HEK293T (cell line): ENCODE data around the gene PLA2G6.

Experiments
- CTCF ChIA-PET: fragments of 350-600 bp; formaldehyde crosslinking; extraction: SDS; loops from one replicate; lab custom pipeline; 2021; ENCODE audit warnings: antibody characterized with exemption, inconsistent platforms; lab: Yijun Ruan, JAX
- POLR2A ChIA-PET: fragments of 350-600 bp; formaldehyde crosslinking; extraction: SDS; loops from one replicate; lab custom pipeline; 2020; ENCODE audit warnings: antibody characterized with exemption, inconsistent platforms; lab: Yijun Ruan, JAX
- DNase-seq: peaks from one replicate; pipeline ENCODE4 v3.0.0; 2012; ENCODE audit warnings: mixed read lengths; ENCODE audit errors: extremely low spot score
- ARNT ChIP-seq: fragments of 450-650 bp; IDR thresholded peaks from 2 replicates; pipeline ENCODE4 v1.6.1; 2017; ENCODE audit warnings: mild to moderate bottlenecking
- BHLHE40 ChIP-seq: fragments of 450-650 bp; IDR thresholded peaks from 2 replicates; pipeline ENCODE4 v1.6.1; 2016; ENCODE audit warnings: mild to moderate bottlenecking, moderate library complexity, borderline replicate concordance
- CTBP1 ChIP-seq: fragments of 450-650 bp; IDR thresholded peaks from 2 replicates; pipeline ENCODE4 v1.6.1; 2016; ENCODE audit warnings: borderline replicate concordance
- ELF4 ChIP-seq: fragments of 450-650 bp; IDR thresholded peaks from 2 replicates; pipeline ENCODE4 v1.6.1; 2017; ENCODE audit warnings: antibody characterized with exemption
- FOXA1 ChIP-seq: fragments of 450-650 bp; IDR thresholded peaks from 2 replicates; pipeline ENCODE4 v1.6.1; 2016; ENCODE audit warnings: mild to moderate bottlenecking
- FOXK2 ChIP-seq: fragments of 450-650 bp; IDR thresholded peaks from 2 replicates; pipeline ENCODE4 v1.6.1; 2016; ENCODE audit warnings: mild to moderate bottlenecking
- FOXM1 ChIP-seq: fragments of 450-650 bp; IDR thresholded peaks from 2 replicates; pipeline ENCODE4 v1.6.1; 2017; ENCODE audit warnings: mild to moderate bottlenecking, borderline replicate concordance
- HDGF ChIP-seq: fragments of 450-650 bp; IDR thresholded peaks from 2 replicates; pipeline ENCODE4 v1.6.1; 2017; ENCODE audit warnings: antibody characterized with exemption, borderline replicate concordance
- L3MBTL2 ChIP-seq: fragments of 450-650 bp; conservative IDR thresholded peaks from 2 replicates; pipeline ENCODE4 v1.6.1; 2016; ENCODE audit warnings: mild to moderate bottlenecking
- LEF1 ChIP-seq: fragments of 450-650 bp; IDR thresholded peaks from 2 replicates; pipeline ENCODE4 v1.6.1; 2017; ENCODE audit warnings: mild to moderate bottlenecking, borderline replicate concordance
- NFRKB ChIP-seq: fragments of 450-650 bp; IDR thresholded peaks from 2 replicates; pipeline ENCODE4 v1.6.1; 2016; ENCODE audit warnings: mild to moderate bottlenecking, moderate library complexity
- SP1 ChIP-seq: fragments of 450-650 bp; IDR thresholded peaks from 2 replicates; pipeline ENCODE4 v1.6.1; 2017
- SUZ12 ChIP-seq: fragments of 450-650 bp; IDR thresholded peaks from 2 replicates; pipeline ENCODE4 v1.6.1; 2016; ENCODE audit warnings: mild to moderate bottlenecking
- TARDBP ChIP-seq: fragments of 450-650 bp; IDR thresholded peaks from 2 replicates; pipeline ENCODE4 v1.6.1; 2016
- ZNF384 ChIP-seq: fragments of 450-650 bp; IDR thresholded peaks from 2 replicates; pipeline ENCODE4 v1.6.1; 2016
- TF ChIP-seq, protein P1 (sequence below): fragments of 450-650 bp; IDR thresholded peaks from 2 replicates; pipeline ENCODE4 v1.6.1; 2016

Gene PLA2G6, protein sequence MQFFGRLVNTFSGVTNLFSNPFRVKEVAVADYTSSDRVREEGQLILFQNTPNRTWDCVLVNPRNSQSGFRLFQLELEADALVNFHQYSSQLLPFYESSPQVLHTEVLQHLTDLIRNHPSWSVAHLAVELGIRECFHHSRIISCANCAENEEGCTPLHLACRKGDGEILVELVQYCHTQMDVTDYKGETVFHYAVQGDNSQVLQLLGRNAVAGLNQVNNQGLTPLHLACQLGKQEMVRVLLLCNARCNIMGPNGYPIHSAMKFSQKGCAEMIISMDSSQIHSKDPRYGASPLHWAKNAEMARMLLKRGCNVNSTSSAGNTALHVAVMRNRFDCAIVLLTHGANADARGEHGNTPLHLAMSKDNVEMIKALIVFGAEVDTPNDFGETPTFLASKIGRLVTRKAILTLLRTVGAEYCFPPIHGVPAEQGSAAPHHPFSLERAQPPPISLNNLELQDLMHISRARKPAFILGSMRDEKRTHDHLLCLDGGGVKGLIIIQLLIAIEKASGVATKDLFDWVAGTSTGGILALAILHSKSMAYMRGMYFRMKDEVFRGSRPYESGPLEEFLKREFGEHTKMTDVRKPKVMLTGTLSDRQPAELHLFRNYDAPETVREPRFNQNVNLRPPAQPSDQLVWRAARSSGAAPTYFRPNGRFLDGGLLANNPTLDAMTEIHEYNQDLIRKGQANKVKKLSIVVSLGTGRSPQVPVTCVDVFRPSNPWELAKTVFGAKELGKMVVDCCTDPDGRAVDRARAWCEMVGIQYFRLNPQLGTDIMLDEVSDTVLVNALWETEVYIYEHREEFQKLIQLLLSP

GRCh38 chr22:38181453-38182200 lies at the start of gene PLA2G6:
TSS of gene PLA2G6 (minus strand) at chr22:38181830. CDS start at chr22:38169426, 12,404 bp downstream.
- ChIA-PET POLR2A (interaction anchor here (0.5 to 1.8 kb wide), 16 partner anchors 9 to 620 kb away, joined by 3 to 13 read pairs (median 4); partner anchors contain the start of genes ANKRD54, MAFF and PDXP), CTCF (no interaction called here)
- DNase-seq = peak; percentile 100
- TF ChIP-seq L3MBTL2 (peak; percentile 47; the same call in 1 of the 2 replicates), ZNF384 (no peak), HDGF (peak; percentile 74; the same call in 1 of the 2 replicates), FOXA1 (no peak), ELF4 (peak; percentile 94), BHLHE40 (no peak)
- TF ChIP-seq, protein P1, sequence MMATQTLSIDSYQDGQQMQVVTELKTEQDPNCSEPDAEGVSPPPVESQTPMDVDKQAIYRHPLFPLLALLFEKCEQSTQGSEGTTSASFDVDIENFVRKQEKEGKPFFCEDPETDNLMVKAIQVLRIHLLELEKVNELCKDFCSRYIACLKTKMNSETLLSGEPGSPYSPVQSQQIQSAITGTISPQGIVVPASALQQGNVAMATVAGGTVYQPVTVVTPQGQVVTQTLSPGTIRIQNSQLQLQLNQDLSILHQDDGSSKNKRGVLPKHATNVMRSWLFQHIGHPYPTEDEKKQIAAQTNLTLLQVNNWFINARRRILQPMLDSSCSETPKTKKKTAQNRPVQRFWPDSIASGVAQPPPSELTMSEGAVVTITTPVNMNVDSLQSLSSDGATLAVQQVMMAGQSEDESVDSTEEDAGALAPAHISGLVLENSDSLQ = peak; percentile 83

DNA sequence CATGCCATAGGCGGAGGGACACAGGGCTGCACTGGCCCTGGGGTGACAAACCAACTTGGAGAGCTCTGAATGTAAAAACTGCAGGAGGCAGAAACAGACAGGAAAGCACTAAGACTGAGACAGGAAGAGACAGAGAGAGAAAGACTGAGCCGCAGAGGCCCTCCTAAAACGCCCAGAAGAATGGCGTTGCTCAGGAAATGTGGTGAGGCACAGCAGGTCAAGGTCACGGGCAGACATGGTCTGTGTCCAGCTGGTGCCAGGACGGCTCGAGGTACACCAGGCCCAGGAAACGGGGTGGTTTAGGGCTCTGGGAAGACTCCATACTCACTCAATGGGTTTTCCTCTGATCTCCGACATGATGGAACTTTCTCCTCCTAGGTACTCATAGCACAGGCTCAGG lies 49.3 kb upstream of the PLA2G6 start:
- POLR2A ChIA-PET = no interaction called here

GRCh38 chr22:38230108-38230825 lies 48.6 kb upstream of the PLA2G6 start:
- ChIA-PET POLR2A (no interaction called here), CTCF (interaction anchor here (0.9 to 1.2 kb wide), 3 partner anchors 116 to 194 kb away, joined by 3 to 4 read pairs (median 4); no protein-coding TSS in a partner anchor)
- DNase-seq = peak; percentile 62
- TF ChIP-seq ARNT (no peak), CTBP1 (no peak), TARDBP (no peak), L3MBTL2 (no peak), HDGF (no peak), SP1 (no peak), FOXA1 (no peak), LEF1 (no peak), ELF4 (no peak), ZNF384 (no peak), SUZ12 (no peak), FOXM1 (no peak)
- TF ChIP-seq, protein P1 = no peak

More for the DNA sequence above, 49.3 kb upstream of the PLA2G6 start:
- CTCF ChIA-PET = no interaction called here
- no peak for DNase-seq
- TF ChIP-seq FOXK2 = no peak
- no peak for TF ChIP-seq BHLHE40

- no peak for TF ChIP-seq BHLHE40
- TF ChIP-seq L3MBTL2 = no peak
- no peak for TF ChIP-seq ZNF384
- TF ChIP-seq NFRKB = no peak
- TF ChIP-seq TARDBP = no peak
- no peak for TF ChIP-seq SUZ12
- TF ChIP-seq FOXA1 = no peak
- ChIA-PET CTCF (interaction anchor here (0.7 to 1.2 kb wide), 6 partner anchors 13 to 196 kb away, joined by 3 to 4 read pairs (median 4); no protein-coding TSS in a partner anchor), POLR2A (no interaction called here)
- no peak for DNase-seq
These were observed 47.5 kb upstream of the PLA2G6 start for GRCh38 chr22:38228873-38229740.

DNA sequence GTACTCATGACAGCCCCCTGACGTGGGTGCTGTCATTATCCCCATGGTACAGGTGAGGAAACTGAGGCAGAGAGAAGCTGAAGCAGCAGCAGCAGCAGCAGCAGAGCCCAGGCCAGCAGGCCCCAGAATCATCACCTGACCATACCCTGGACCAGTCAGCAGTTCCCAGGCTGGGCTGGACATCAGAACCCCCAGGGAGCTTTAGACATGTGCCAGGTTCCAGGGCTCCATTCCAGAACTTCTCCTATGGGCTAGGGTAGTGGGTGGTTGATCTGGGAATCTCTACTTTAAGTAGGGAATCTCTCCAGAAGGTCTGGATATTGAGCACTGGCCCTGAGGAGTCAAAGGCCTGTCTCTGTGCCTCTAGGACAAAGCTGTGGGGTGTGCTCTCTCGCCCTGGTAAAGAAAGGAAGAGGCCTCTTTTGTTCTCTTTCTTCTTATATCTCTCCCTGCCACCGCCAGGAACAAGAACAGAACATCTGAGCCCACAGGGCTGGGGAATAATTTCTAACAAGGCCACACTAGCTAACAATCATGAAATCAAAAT lies 46.8 kb upstream of the PLA2G6 start:
- DNase-seq = no peak
- ChIA-PET CTCF (interaction anchor here (0.7 to 1.2 kb wide), 3 partner anchors 12 to 176 kb away, joined by 3 to 4 read pairs (median 3); no protein-coding TSS in a partner anchor), POLR2A (no interaction called here)
- TF ChIP-seq SUZ12 = no peak
- TF ChIP-seq CTBP1 = no peak
- no peak for TF ChIP-seq BHLHE40
- no peak for TF ChIP-seq ZNF384
- no peak for TF ChIP-seq NFRKB
- no peak for TF ChIP-seq SP1
- no peak for TF ChIP-seq LEF1
- TF ChIP-seq TARDBP = no peak
